HG02970 (cell line): ENCODE results near the gene KLRB1.
"Not testable (repeated sequence)": the region's sequence is repeated elsewhere in the genome, so short reads cannot be mapped to it uniquely, and the experiment has no call there.

Experiments used
- ATAC-seq: cut with Tn5 transposase; IDR thresholded peaks from one replicate; pipeline ENCODE4 v1.9.1; 2021; ENCODE audit warnings: mild to moderate bottlenecking, moderate library complexity, moderate number of reproducible peaks; ENCODE audit not compliant: unreplicated experiment, low FRiP score

Gene KLRB1

GRCh38 chr12:9625019-9625418, 17.3 kb upstream of the KLRB1 start:
- ATAC-seq: no peak

- ATAC-seq: no peak
These were observed 11.9 kb upstream of the KLRB1 start for GRCh38 chr12:9619411-9620179.

- ATAC-seq: not testable (repeated sequence)
These were observed 11.2 kb upstream of the KLRB1 start for GRCh38 chr12:9618906-9619305.

GRCh38 chr12:9617124-9617523, 9.4 kb upstream of the KLRB1 start:
- no peak for ATAC-seq

- no peak for ATAC-seq
These were observed 7.9 kb upstream of the KLRB1 start for GRCh38 chr12:9615420-9616136.

GRCh38 chr12:9610606-9611005, 2.9 kb upstream of the KLRB1 start:
- not testable (repeated sequence) for ATAC-seq

GRCh38 chr12:9606736-9607372, 862 bp downstream of the KLRB1 start:
- ATAC-seq: no peak

GRCh38 chr12:9606247-9606646, 1.5 kb downstream of the KLRB1 start:
- ATAC-seq: no peak

- ATAC-seq: no peak
These were observed 2.2 kb downstream of the KLRB1 start for GRCh38 chr12:9605483-9605882.

- ATAC-seq: no peak
These were observed 3.4 kb downstream of the KLRB1 start for GRCh38 chr12:9604287-9604686.

- ATAC-seq: not testable (repeated sequence)
These were observed 7.3 kb downstream of the KLRB1 start for GRCh38 chr12:9600426-9600825.

- no peak for ATAC-seq
These were observed 9.4 kb downstream of the KLRB1 start for GRCh38 chr12:9598363-9598762.

- ATAC-seq: no peak
These were observed 10.4 kb downstream of the KLRB1 start for GRCh38 chr12:9597365-9597764.

GRCh38 chr12:9590441-9590840, 17.3 kb downstream of the KLRB1 start:
- ATAC-seq: no peak

- ATAC-seq: no peak
These were observed 19.0 kb downstream of the KLRB1 start for GRCh38 chr12:9588749-9589148.

GRCh38 chr12:9587987-9588600, 19.6 kb downstream of the KLRB1 start:
- ATAC-seq: no peak

- not testable (repeated sequence) for ATAC-seq
These were observed 30.0 kb downstream of the KLRB1 start for GRCh38 chr12:9577729-9578128.

- ATAC-seq: not testable (repeated sequence)
These were observed 40.6 kb downstream of the KLRB1 start for GRCh38 chr12:9567151-9567550.

- ATAC-seq: not testable (repeated sequence)
These were observed 41.6 kb downstream of the KLRB1 start for GRCh38 chr12:9566113-9566512.

- ATAC-seq: not testable (repeated sequence)
These were observed 43.3 kb downstream of the KLRB1 start for GRCh38 chr12:9564418-9564817.
